Measurements from ENCODE around the gene CDK7.
"Not testable (repeated sequence)": the region's sequence is repeated elsewhere in the genome, so short reads cannot be mapped to it uniquely, and the experiment has no call there.

The CDK7 gene

DNA sequence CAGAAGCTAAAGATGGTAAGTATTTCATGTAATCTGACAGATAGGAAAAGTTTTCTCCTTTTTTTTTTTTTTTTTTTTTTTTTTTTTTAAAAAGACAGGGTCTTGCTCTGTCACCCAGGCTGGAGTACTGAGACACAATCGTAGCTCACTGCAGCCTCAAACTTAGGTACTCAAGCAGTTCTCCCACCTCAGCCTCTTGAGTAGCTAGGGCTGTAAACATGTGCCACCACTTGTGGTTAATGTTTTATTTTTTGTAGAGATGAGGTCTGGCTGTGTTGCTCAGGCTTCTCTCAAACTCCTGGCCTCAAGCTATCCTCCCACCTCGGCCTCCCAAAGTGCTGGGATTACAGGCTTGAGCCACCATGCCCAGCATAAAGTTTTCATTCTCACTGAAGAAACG is 17.8 kb downstream of the CDK7 start:
- TF ChIP-seq, protein P1, sequence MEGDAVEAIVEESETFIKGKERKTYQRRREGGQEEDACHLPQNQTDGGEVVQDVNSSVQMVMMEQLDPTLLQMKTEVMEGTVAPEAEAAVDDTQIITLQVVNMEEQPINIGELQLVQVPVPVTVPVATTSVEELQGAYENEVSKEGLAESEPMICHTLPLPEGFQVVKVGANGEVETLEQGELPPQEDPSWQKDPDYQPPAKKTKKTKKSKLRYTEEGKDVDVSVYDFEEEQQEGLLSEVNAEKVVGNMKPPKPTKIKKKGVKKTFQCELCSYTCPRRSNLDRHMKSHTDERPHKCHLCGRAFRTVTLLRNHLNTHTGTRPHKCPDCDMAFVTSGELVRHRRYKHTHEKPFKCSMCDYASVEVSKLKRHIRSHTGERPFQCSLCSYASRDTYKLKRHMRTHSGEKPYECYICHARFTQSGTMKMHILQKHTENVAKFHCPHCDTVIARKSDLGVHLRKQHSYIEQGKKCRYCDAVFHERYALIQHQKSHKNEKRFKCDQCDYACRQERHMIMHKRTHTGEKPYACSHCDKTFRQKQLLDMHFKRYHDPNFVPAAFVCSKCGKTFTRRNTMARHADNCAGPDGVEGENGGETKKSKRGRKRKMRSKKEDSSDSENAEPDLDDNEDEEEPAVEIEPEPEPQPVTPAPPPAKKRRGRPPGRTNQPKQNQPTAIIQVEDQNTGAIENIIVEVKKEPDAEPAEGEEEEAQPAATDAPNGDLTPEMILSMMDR (IDR thresholded peaks at IDR 0.05; ENCODE audit: control insufficient read depth, insufficient read depth, low read depth, low read length, missing control alignments), result no peak
- no peak for DNase-seq (ENCODE audit: low read depth)
- H3K4me3 ChIP-seq (ENCODE audit: control insufficient read depth, low read depth, low read length), result no peak overlapping the region

DNA sequence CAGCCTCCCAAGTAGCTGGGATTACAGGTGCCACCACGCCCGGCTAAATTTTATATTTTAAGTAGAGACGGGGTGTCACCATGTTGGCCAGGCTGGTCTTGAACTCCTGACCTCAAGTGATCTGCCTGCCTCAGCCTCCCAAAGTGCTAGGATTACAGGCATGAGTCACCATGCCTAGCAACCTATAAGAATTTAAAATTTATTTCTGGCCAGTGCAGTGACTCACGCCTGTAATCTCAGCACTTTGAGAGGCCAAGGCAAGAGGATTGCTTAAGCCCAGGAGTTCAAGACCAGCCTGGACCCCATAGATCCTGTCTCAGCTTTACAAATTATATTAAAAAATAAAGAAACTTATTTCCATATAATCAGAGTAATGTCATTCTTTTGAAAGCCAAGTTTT is 21.3 kb downstream of the CDK7 start:
- DNase-seq (ENCODE audit: low read depth); H3K4me3 ChIP-seq (ENCODE audit: control insufficient read depth, low read depth, low read length): not testable (repeated sequence)

DNA sequence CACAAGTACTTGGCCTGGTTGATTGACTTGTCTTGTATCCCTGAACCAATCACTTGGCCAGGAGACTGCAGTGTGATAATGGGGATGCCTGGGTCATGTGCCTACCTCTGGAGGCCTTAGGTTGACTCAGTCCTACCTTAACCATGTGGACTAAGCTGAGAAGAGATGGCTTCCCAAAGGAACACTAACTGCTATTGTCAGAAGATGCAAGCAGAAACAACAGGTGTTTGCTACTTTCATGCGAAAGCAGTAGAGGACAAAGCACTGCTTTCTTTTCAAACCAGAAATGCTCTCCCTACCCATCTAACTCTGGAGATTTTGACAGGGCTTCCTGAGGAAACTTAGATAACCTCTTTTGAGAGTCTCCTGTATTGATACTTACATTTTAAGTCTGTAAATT is 22.9 kb downstream of the CDK7 start:
- TF ChIP-seq, protein P1 (IDR thresholded peaks at IDR 0.05; ENCODE audit: control insufficient read depth, insufficient read depth, low read depth, low read length, missing control alignments), result no peak
- DNase-seq (ENCODE audit: low read depth), result no peak
- no peak overlapping the region for H3K4me3 ChIP-seq (ENCODE audit: control insufficient read depth, low read depth, low read length)

DNA sequence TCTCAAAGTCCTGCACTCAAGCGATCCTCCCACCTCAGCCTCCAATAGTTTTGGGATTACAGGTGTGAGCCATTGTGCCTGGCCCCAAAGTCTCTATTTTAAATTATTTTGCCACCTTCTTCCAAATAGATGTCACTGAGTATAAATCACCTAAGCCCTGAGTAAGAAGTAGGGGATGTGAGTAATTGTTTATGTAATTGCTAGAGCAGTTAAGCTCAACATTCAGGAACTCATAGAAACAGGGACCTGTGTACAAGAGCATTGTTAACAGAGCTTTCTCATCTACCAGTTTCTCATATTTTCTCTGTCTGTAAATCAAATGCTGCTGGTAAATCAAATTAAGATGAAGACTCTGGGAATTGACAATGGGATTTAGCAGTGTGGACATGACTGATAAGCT is 26.3 kb downstream of the CDK7 start:
- no peak overlapping the region for H3K4me3 ChIP-seq (ENCODE audit: control insufficient read depth, low read depth, low read length)
- TF ChIP-seq, protein P1 (IDR thresholded peaks at IDR 0.05; ENCODE audit: control insufficient read depth, insufficient read depth, low read depth, low read length, missing control alignments), result no peak
- no peak for DNase-seq (ENCODE audit: low read depth)

DNA sequence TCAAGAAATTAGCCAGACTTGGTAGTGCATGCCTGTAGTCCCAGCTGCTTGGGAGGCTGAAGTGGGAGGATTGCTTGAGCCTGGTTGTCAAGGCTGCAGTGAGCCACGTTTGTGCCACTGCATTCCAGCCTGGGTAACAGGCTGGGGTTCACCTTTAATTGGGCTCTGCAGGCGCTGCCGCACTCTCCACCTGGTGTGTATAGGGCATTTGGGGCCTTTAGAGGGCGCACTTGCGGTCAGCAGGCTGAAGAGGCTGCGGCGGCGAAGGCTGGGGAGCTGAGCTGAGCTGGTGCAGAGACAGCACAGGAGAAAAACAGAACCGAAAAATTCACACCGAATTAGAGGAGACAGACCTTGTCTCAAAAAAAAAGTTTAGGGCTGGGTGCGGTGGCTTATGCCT is 31.2 kb downstream of the CDK7 start:
- no peak overlapping the region for H3K4me3 ChIP-seq (ENCODE audit: control insufficient read depth, low read depth, low read length)
- TF ChIP-seq, protein P1 (IDR thresholded peaks at IDR 0.05; ENCODE audit: control insufficient read depth, insufficient read depth, low read depth, low read length, missing control alignments), result peak; percentile 34
- no peak for DNase-seq (ENCODE audit: low read depth)

DNA sequence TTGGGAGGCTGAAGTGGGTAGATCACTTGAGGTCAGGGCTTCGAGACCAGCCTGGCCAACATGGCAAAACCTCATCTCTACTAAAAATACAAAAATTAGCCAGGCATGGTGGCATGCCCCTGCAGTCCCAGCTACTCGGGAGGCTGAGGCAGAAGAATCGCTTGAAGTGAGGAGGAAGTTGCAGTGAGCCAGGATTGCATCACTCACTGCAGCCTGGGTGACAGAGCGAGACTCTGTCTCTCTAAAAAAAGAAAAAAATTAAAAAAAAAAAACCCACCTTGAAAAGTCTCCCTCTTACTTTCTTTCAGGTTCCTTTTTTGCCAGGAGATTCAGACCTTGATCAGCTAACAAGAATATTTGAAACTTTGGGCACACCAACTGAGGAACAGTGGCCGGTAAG is 34.2 kb downstream of the CDK7 start:
- DNase-seq (ENCODE audit: low read depth), result no peak

DNA sequence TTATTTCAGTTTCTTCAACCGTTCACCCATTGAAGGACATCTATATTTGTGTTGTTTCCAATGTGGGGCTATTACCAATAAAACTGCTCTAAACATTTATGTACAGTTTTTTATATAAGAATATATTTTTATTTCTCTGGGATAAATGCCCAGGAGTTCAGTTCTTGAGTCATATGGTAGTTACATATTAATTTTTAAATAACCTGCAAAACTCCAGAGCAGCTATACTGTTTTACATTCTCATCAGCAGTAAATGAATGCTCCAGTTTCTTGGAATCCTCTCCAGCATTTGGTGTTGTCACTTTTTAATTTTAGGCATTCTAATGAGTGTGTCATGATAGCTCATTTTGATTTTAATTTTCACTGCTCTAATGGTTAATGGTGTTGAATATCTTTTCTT is 36.2 kb downstream of the CDK7 start:
- TF ChIP-seq, protein P1 (IDR thresholded peaks at IDR 0.05; ENCODE audit: control insufficient read depth, insufficient read depth, low read depth, low read length, missing control alignments), result no peak
- no peak overlapping the region for H3K4me3 ChIP-seq (ENCODE audit: control insufficient read depth, low read depth, low read length)
- DNase-seq (ENCODE audit: low read depth), result no peak

More for the DNA sequence above, 34.2 kb downstream of the CDK7 start:
- H3K4me3 ChIP-seq (ENCODE audit: control insufficient read depth, low read depth, low read length), result no peak overlapping the region
- TF ChIP-seq, protein P1 (IDR thresholded peaks at IDR 0.05; ENCODE audit: control insufficient read depth, insufficient read depth, low read depth, low read length, missing control alignments), result no peak

Measured in AG09309 (cell line).